ENCODE results near the gene ADAM12. TPM values are rescaled to one million over a fixed set of nuclear protein-coding genes. Genes with fewer than 3 reads are reported as not detected.

The ADAM12 gene
- total and polyA plus RNA-seq, 2 of the 13 experiments (the other 11 are each of a cell fraction or from before 2014, with no cell fraction given), result not detected

DNA sequence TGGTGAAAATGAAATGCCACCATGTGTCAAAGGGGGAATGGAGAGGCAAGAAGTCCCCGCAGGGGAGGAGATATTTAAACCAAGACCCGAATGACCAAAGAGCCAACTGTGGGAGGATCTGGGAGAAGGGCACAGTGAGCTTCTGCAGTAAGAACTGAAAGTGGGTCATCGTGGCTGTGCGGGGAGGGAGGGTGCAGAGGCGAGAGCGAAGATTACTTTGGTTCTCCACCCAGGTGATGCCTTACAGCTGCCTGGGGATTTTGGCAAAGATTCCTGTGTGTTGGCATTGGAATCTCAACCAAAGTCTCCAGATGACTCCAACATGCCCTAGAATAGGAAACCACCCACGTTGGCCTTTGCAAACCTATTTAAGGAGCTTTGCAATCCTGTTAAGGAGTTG, 44.2 kb upstream of the ADAM12 start:
- no peak overlapping the region for H3K9ac ChIP-seq (ENCODE audit: insufficient read depth, low read depth, low read length)
- no peak for FAIRE-seq
- no peaks in the 10 kb centered on the region for H3K36me3 ChIP-seq (replicated peaks in 1 of 2; ENCODE audit: control insufficient read depth in 1 of 2, insufficient read depth in 2 of 2, low read length in 2 of 2)
- no peaks in the 10 kb centered on the region for H3K9me3 ChIP-seq (ENCODE audit: low read length)
- CTCF ChIA-PET (ENCODE audit: low intra/inter-chr PET ratio, low total read pairs), result no interaction called here
- H4K20me1 ChIP-seq (ENCODE audit: insufficient read depth, low read length), result no peaks in the 10 kb centered on the region
- intact Hi-C loops (cut with micrococcal nuclease; ENCODE audit: unreplicated experiment), result no loop called here
- in situ Hi-C loops (cut with HindIII; ENCODE audit: extremely low pct_ligation_motif_present, low pct_unique_long_range_greater_than_20kb), result no loop called here
- TF ChIP-seq IRF9 (CRISPR knock-in tag; IDR thresholded peaks at IDR 0.05; ENCODE audit: borderline replicate concordance), result no peak
- TF ChIP-seq ZBTB46 (CRISPR knock-in tag; IDR thresholded peaks at IDR 0.05; ENCODE audit: borderline replicate concordance), result no peak
- no peak for TF ChIP-seq HNF1B (CRISPR knock-in tag; IDR thresholded peaks at IDR 0.05)
- TF ChIP-seq NPAS2 (CRISPR knock-in tag; IDR thresholded peaks at IDR 0.05; ENCODE audit: borderline replicate concordance), result no peak
- no peak overlapping the region for H2AFZ ChIP-seq (ENCODE audit: low read length)
- H3K4me3 ChIP-seq (replicated peaks in 1 of 3; ENCODE audit: insufficient read depth in 1 of 3, low read depth in 2 of 3, low read length in 3 of 3), result no peak overlapping the region
- no peak for DNase-seq (ENCODE audit: low spot score)
- no peaks in the 10 kb centered on the region; a peak in 2 of 5 replicates for H3K27me3 ChIP-seq (ENCODE audit: control insufficient read depth in 1 of 2, insufficient read depth in 2 of 2, low read length in 2 of 2)
- H3K4me1 ChIP-seq (ENCODE audit: insufficient read depth, low read length), result no peaks in the 10 kb centered on the region
- no peak overlapping the region for H3K27ac ChIP-seq (ENCODE audit: extremely low read length, insufficient read depth, low read length)
- no TSS peak for BruUV-seq (replicated peaks)
- H3K4me2 ChIP-seq (ENCODE audit: low read depth, low read length), result no peak overlapping the region
- POLR2A ChIA-PET, result no interaction called here
- 8% methylated on average over 7 of the region's 7 CpGs for WGBS (ENCODE audit: low lambda C conversion rate)
- no peak for ATAC-seq
- H3K79me2 ChIP-seq (ENCODE audit: insufficient read depth, low read length), result no peaks in the 10 kb centered on the region
